HepG2 (cell line): Measurements from ENCODE around the gene CKS1B. TPM values are rescaled to one million over a fixed set of nuclear protein-coding genes. Genes with fewer than 3 reads are reported as not detected.
A peak's percentile ranks its signal among the peaks of the same experiment; 100 is the strongest.

Experiments
- BHLHE40 ChIP-seq: IDR thresholded peaks from 2 replicates; pipeline ENCODE4 v1.6.1; 2011; ENCODE audit warnings: low read length, improper control_type of control experiment
- BRD4 ChIP-seq: sonication (generic); formaldehyde crosslinking; IDR thresholded peaks from 2 replicates; pipeline ENCODE4 v1.4.0; 2020; ENCODE audit warnings: missing genetic modification reagents
- ISX ChIP-seq: sonication (generic); formaldehyde crosslinking; conservative IDR thresholded peaks from 2 replicates; pipeline ENCODE4 v1.5.0; 2020; ENCODE audit warnings: missing genetic modification reagents
- JARID2 ChIP-seq: sonication (generic); formaldehyde crosslinking; IDR thresholded peaks from 2 replicates; pipeline ENCODE4 v1.8.1; 2023; ENCODE audit warnings: missing genetic modification reagents, inconsistent platforms; ENCODE audit not compliant: insufficient replicate concordance
- MIER3 ChIP-seq: IDR thresholded peaks from 2 replicates; pipeline ENCODE4 v1.6.1; 2016; ENCODE audit warnings: missing compliant biosample characterization, borderline replicate concordance
- REPIN1 ChIP-seq: sonication (generic); formaldehyde crosslinking; IDR thresholded peaks from 2 replicates; pipeline ENCODE4 v1.8.0; 2022; ENCODE audit warnings: missing genetic modification reagents, low read depth, mild to moderate bottlenecking, borderline replicate concordance
- RFXAP ChIP-seq: sonication (generic); formaldehyde crosslinking; IDR thresholded peaks from 2 replicates; pipeline ENCODE4 v1.4.0; 2020; ENCODE audit warnings: missing genetic modification reagents, borderline replicate concordance
- TBX2 ChIP-seq: sonication (generic); formaldehyde crosslinking; IDR thresholded peaks from 2 replicates; pipeline ENCODE4 v1.5.0; 2020; ENCODE audit warnings: missing genetic modification reagents, mild to moderate bottlenecking, borderline replicate concordance
- TGIF2 ChIP-seq: IDR thresholded peaks from 2 replicates; pipeline ENCODE4 v1.6.1; 2016; ENCODE audit warnings: control low read depth, missing compliant biosample characterization
- ZNF317 ChIP-seq: sonication (generic); formaldehyde crosslinking; IDR thresholded peaks from 2 replicates; pipeline ENCODE4 v1.5.0; 2020; ENCODE audit warnings: mild to moderate bottlenecking, missing genetic modification reagents
- ZNF501 ChIP-seq: sonication (generic); formaldehyde crosslinking; IDR thresholded peaks from 2 replicates; pipeline ENCODE4 v1.5.1; 2020; ENCODE audit warnings: mild to moderate bottlenecking, moderate library complexity, missing genetic modification reagents
- polyA plus RNA-seq, 8 experiments: library from polyadenylated mRNA; depleted of rRNA in 3 of 8; stranded (reverse) in 7 of 8; unstranded in 1 of 8; fragments of >200 nt; fragmentation: Illumina TruSeq in 4 of 8; extraction: Trizol in 4 of 8; gene quantifications; 2 replicates each; pipeline versions ENCODE4 v1.2.1 to v1.2.3, GENCODE V29; 2011 to 2016; ENCODE audit warnings: low read depth in 4 of 8, missing spikeins in 1 of 8, mixed read lengths in 1 of 8; ENCODE audit not compliant: insufficient read depth in 1 of 8
- total RNA-seq, 5 experiments: library from RNA; depleted of rRNA; stranded (reverse); fragments of >200 nt; fragmentation: Illumina TruSeq; extraction: Trizol; gene quantifications; 2 replicates each; pipeline ENCODE4 v1.2.3, GENCODE V29; 2016; ENCODE audit warnings: low read depth in 1 of 5
- TF ChIP-seq, protein P1 (sequence below): sonication (generic); formaldehyde crosslinking; IDR thresholded peaks from 2 replicates; pipeline ENCODE4 v1.4.0; 2020; ENCODE audit warnings: missing genetic modification reagents, borderline replicate concordance
- TF ChIP-seq, protein P2 (sequence below): IDR thresholded peaks from 2 replicates; pipeline ENCODE4 v1.6.1; 2016; ENCODE audit warnings: missing compliant biosample characterization, missing genetic modification reagents, borderline replicate concordance
- TF ChIP-seq, protein P3 (sequence below): IDR thresholded peaks from 2 replicates; pipeline ENCODE4 v1.6.1; 2016; ENCODE audit warnings: mild to moderate bottlenecking
- TF ChIP-seq, protein P4 (sequence below): sonication (generic); formaldehyde crosslinking; IDR thresholded peaks from 2 replicates; pipeline ENCODE4 v1.4.0; 2020; ENCODE audit warnings: missing genetic modification reagents
- TF ChIP-seq, protein P5 (sequence below): sonication (generic); formaldehyde crosslinking; conservative IDR thresholded peaks from 2 replicates; pipeline ENCODE4 v1.8.1; 2023; ENCODE audit warnings: missing genetic modification reagents
- TF ChIP-seq, protein P6 (sequence below): sonication (generic); formaldehyde crosslinking; IDR thresholded peaks from 2 replicates; pipeline ENCODE4 v1.8.0; 2022; ENCODE audit warnings: mild to moderate bottlenecking, missing genetic modification reagents, moderate library complexity

The CKS1B gene
- total and polyA plus RNA-seq, 2 of the 13 experiments (the other 11 are each of a cell fraction or from before 2014, with no cell fraction given), result 217 to 222 TPM

DNA sequence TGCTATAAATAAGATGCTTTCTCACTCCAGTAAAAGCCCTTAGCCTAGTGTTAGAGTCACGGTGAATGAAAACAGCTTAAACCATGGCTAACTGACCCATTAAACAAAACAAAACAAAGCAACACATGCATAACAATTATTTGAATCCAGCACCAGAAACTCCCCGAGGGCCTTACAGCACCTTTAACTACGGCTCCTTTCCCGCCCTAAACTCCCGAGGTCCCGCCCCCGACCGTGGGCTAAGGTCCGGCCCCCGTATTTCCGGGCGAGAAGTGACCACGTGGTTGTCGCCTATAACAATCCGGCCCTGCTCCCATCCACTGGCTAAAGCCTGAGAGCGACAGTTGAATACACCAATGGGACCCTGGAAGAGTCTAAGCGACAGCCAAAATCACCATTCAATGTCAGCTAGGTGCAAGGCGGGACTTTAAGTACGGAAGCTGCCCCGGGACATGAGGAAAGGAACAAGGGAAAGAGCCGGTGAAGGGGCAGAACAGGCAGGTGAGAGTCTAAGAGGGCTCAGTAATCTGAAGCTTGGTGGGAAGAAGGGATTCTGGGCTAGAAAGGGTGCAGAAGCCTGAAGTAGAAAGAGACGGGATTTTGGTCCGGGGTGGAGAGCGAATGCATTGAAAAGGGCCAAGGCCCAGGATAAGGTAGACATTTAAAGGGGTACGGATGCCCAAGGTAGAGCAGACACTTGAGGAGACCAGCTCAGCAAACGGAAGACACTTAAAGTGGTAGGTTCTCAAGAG is 8.6 kb downstream of the CKS1B start, which contains the start of gene FLAD1 (continued):
- TF ChIP-seq, protein P1, sequence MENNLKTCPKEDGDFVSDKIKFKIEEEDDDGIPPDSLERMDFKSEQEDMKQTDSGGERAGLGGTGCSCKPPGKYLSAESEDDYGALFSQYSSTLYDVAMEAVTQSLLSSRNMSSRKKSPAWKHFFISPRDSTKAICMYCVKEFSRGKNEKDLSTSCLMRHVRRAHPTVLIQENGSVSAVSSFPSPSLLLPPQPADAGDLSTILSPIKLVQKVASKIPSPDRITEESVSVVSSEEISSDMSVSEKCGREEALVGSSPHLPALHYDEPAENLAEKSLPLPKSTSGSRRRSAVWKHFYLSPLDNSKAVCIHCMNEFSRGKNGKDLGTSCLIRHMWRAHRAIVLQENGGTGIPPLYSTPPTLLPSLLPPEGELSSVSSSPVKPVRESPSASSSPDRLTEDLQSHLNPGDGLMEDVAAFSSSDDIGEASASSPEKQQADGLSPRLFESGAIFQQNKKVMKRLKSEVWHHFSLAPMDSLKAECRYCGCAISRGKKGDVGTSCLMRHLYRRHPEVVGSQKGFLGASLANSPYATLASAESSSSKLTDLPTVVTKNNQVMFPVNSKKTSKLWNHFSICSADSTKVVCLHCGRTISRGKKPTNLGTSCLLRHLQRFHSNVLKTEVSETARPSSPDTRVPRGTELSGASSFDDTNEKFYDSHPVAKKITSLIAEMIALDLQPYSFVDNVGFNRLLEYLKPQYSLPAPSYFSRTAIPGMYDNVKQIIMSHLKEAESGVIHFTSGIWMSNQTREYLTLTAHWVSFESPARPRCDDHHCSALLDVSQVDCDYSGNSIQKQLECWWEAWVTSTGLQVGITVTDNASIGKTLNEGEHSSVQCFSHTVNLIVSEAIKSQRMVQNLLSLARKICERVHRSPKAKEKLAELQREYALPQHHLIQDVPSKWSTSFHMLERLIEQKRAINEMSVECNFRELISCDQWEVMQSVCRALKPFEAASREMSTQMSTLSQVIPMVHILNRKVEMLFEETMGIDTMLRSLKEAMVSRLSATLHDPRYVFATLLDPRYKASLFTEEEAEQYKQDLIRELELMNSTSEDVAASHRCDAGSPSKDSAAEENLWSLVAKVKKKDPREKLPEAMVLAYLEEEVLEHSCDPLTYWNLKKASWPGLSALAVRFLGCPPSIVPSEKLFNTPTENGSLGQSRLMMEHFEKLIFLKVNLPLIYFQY, result no peak
- TF ChIP-seq ZNF317 (CRISPR knock-in tag) (peak; percentile 52; the same call in 1 of the 2 replicates), ISX (no peak), REPIN1 (peak; percentile 29; the same call in 1 of the 2 replicates), TBX2 (CRISPR knock-in tag) (peak; percentile 39; the same call in 1 of the 2 replicates), TGIF2 (CRISPR knock-in tag) (peak; percentile 85), ZNF501 (CRISPR knock-in tag) (peak; percentile 92), MIER3 (CRISPR knock-in tag) (no peak; the same call in 1 of the 2 replicates), BRD4 (CRISPR knock-in tag) (peak; percentile 46; the same call in 1 of the 2 replicates), BHLHE40 (no peak), JARID2 (CRISPR knock-in tag) (no peak), RFXAP (CRISPR knock-in tag) (no peak)
- TF ChIP-seq, protein P2, sequence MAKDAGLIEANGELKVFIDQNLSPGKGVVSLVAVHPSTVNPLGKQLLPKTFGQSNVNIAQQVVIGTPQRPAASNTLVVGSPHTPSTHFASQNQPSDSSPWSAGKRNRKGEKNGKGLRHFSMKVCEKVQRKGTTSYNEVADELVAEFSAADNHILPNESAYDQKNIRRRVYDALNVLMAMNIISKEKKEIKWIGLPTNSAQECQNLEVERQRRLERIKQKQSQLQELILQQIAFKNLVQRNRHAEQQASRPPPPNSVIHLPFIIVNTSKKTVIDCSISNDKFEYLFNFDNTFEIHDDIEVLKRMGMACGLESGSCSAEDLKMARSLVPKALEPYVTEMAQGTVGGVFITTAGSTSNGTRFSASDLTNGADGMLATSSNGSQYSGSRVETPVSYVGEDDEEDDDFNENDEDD (CRISPR knock-in tag), result peak; percentile 97
- TF ChIP-seq, protein P3, sequence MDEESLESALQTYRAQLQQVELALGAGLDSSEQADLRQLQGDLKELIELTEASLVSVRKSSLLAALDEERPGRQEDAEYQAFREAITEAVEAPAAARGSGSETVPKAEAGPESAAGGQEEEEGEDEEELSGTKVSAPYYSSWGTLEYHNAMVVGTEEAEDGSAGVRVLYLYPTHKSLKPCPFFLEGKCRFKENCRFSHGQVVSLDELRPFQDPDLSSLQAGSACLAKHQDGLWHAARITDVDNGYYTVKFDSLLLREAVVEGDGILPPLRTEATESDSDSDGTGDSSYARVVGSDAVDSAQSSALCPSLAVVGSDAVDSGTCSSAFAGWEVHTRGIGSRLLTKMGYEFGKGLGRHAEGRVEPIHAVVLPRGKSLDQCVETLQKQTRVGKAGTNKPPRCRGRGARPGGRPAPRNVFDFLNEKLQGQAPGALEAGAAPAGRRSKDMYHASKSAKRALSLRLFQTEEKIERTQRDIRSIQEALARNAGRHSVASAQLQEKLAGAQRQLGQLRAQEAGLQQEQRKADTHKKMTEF (CRISPR knock-in tag), result peak; percentile 76; the same call in 1 of the 2 replicates
- TF ChIP-seq, protein P4, sequence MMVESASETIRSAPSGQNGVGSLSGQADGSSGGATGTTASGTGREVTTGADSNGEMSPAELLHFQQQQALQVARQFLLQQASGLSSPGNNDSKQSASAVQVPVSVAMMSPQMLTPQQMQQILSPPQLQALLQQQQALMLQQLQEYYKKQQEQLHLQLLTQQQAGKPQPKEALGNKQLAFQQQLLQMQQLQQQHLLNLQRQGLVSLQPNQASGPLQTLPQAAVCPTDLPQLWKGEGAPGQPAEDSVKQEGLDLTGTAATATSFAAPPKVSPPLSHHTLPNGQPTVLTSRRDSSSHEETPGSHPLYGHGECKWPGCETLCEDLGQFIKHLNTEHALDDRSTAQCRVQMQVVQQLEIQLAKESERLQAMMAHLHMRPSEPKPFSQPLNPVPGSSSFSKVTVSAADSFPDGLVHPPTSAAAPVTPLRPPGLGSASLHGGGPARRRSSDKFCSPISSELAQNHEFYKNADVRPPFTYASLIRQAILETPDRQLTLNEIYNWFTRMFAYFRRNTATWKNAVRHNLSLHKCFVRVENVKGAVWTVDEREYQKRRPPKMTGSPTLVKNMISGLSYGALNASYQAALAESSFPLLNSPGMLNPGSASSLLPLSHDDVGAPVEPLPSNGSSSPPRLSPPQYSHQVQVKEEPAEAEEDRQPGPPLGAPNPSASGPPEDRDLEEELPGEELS (CRISPR knock-in tag), result no peak
- TF ChIP-seq, protein P5, sequence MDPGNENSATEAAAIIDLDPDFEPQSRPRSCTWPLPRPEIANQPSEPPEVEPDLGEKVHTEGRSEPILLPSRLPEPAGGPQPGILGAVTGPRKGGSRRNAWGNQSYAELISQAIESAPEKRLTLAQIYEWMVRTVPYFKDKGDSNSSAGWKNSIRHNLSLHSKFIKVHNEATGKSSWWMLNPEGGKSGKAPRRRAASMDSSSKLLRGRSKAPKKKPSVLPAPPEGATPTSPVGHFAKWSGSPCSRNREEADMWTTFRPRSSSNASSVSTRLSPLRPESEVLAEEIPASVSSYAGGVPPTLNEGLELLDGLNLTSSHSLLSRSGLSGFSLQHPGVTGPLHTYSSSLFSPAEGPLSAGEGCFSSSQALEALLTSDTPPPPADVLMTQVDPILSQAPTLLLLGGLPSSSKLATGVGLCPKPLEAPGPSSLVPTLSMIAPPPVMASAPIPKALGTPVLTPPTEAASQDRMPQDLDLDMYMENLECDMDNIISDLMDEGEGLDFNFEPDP (CRISPR knock-in tag), result no peak
- TF ChIP-seq, protein P6, sequence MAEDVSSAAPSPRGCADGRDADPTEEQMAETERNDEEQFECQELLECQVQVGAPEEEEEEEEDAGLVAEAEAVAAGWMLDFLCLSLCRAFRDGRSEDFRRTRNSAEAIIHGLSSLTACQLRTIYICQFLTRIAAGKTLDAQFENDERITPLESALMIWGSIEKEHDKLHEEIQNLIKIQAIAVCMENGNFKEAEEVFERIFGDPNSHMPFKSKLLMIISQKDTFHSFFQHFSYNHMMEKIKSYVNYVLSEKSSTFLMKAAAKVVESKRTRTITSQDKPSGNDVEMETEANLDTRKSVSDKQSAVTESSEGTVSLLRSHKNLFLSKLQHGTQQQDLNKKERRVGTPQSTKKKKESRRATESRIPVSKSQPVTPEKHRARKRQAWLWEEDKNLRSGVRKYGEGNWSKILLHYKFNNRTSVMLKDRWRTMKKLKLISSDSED (CRISPR knock-in tag), result no peak
